ENCODE measurements around the gene OR6M1. TPM values are rescaled to one million over a fixed set of nuclear protein-coding genes. Genes with fewer than 3 reads are reported as not detected.

Gene OR6M1
- total RNA-seq, 2 donors from 2014 or later = not detected

- Histone ChIP-seq H3K36me3 (ENCODE audit: control insufficient read depth, insufficient read depth, low read length) (no peaks in the 10 kb centered on the region), H3K4me3 (ENCODE audit: low read length) (no peak overlapping the region), H3K4me1 (ENCODE audit: control insufficient read depth, insufficient read depth, low read length) (no peaks in the 10 kb centered on the region), H3K27ac (ENCODE audit: low read depth, low read length) (no peak overlapping the region), H3K27me3 (ENCODE audit: control insufficient read depth, insufficient read depth, low read length, poor library complexity, severe bottlenecking) (no peaks in the 10 kb centered on the region), H3K9ac (ENCODE audit: extremely low read depth, low read length, poor library complexity, severe bottlenecking) (no peak overlapping the region), H3K9me3 (ENCODE audit: control insufficient read depth, low read length) (peaks cover under 1% of the 10 kb centered on the region)
- H3K36me3 Mint-ChIP-seq (ENCODE audit: low read depth) = no peaks in the 10 kb centered on the region
- no peak overlapping the region for H3K27ac Mint-ChIP-seq
- DNase-seq = no peak
- H3K4me1 Mint-ChIP-seq = no peaks in the 10 kb centered on the region
- 94% methylated on average over 5 of the region's 5 CpGs; no CpG with 5 or more reads in 1 of the 2 experiments for WGBS, 2 experiments (ENCODE audit: insufficient coverage in 1 of 2, insufficient read length in 1 of 2)
- H3K9me3 Mint-ChIP-seq = no peaks in the 10 kb centered on the region
- H3K27me3 Mint-ChIP-seq (ENCODE audit: insufficient read depth) = no peaks in the 10 kb centered on the region
- no peak for TF ChIP-seq CTCF (conservative IDR thresholded peaks at IDR 0.05)
- H3K4me3 Mint-ChIP-seq = no peak overlapping the region
Observed at GRCh38 chr11:123815122-123815521, 9.0 kb upstream of the OR6M1 start.

GRCh38 chr11:123801765-123802164, 4.4 kb downstream of the OR6M1 start:
- DNase-seq = no peak
- H3K4me1 ChIP-seq (ENCODE audit: control insufficient read depth, insufficient read depth, low read length) = peaks cover 4% of the 10 kb centered on the region
- H3K27ac ChIP-seq (ENCODE audit: low read depth, low read length) = no peak overlapping the region
- Mint-ChIP-seq H3K4me1 (peaks cover 20% of the 10 kb centered on the region), H3K27me3 (ENCODE audit: insufficient read depth) (no peaks in the 10 kb centered on the region), H3K27ac (no peak overlapping the region), H3K4me3 (no peak overlapping the region), H3K36me3 (ENCODE audit: low read depth) (no peaks in the 10 kb centered on the region), H3K9me3 (peaks cover 2% of the 10 kb centered on the region)
- no peaks in the 10 kb centered on the region for H3K27me3 ChIP-seq (ENCODE audit: control insufficient read depth, insufficient read depth, low read length, poor library complexity, severe bottlenecking)
- WGBS, 2 experiments (ENCODE audit: insufficient coverage in 1 of 2, insufficient read length in 1 of 2) = 0% methylated on average over 1 of the region's 1 CpG; no CpG with 5 or more reads in 1 of the 2 experiments
- no peak overlapping the region for H3K9ac ChIP-seq (ENCODE audit: extremely low read depth, low read length, poor library complexity, severe bottlenecking)
- H3K36me3 ChIP-seq (ENCODE audit: control insufficient read depth, insufficient read depth, low read length) = no peaks in the 10 kb centered on the region
- peaks cover 7% of the 10 kb centered on the region for H3K9me3 ChIP-seq (ENCODE audit: control insufficient read depth, low read length)
- TF ChIP-seq CTCF (conservative IDR thresholded peaks at IDR 0.05) = no peak
- H3K4me3 ChIP-seq (ENCODE audit: low read length) = no peak overlapping the region

GRCh38 chr11:123800036-123800435, 6.1 kb downstream of the OR6M1 start:
- peaks cover 8% of the 10 kb centered on the region for H3K36me3 Mint-ChIP-seq (ENCODE audit: low read depth)
- WGBS, 2 experiments (ENCODE audit: insufficient coverage in 1 of 2, insufficient read length in 1 of 2) = 93 to 95% methylated on average over 2 to 3 of the region's 3 CpGs
- Histone ChIP-seq H3K27ac (ENCODE audit: low read depth, low read length) (no peak overlapping the region), H3K9me3 (ENCODE audit: control insufficient read depth, low read length) (peaks cover 19% of the 10 kb centered on the region), H3K36me3 (ENCODE audit: control insufficient read depth, insufficient read depth, low read length) (no peaks in the 10 kb centered on the region), H3K27me3 (ENCODE audit: control insufficient read depth, insufficient read depth, low read length, poor library complexity, severe bottlenecking) (no peaks in the 10 kb centered on the region), H3K9ac (ENCODE audit: extremely low read depth, low read length, poor library complexity, severe bottlenecking) (no peak overlapping the region), H3K4me1 (ENCODE audit: control insufficient read depth, insufficient read depth, low read length) (peaks cover 6% of the 10 kb centered on the region), H3K4me3 (ENCODE audit: low read length) (no peak overlapping the region)
- DNase-seq = no peak
- H3K27me3 Mint-ChIP-seq (ENCODE audit: insufficient read depth) = no peaks in the 10 kb centered on the region
- H3K9me3 Mint-ChIP-seq = peaks cover 18% of the 10 kb centered on the region
- H3K27ac Mint-ChIP-seq = no peak overlapping the region
- no peak for TF ChIP-seq CTCF (conservative IDR thresholded peaks at IDR 0.05)
- no peak overlapping the region for H3K4me3 Mint-ChIP-seq
- H3K4me1 Mint-ChIP-seq = peaks cover 28% of the 10 kb centered on the region
